Left renal pelvis (tissue), 4 donors: ENCODE results near the gene NKTR. TPM values are rescaled to one million over a fixed set of nuclear protein-coding genes. Genes with fewer than 3 reads are reported as not detected.
A peak's percentile ranks its signal among the peaks of the same experiment; 100 is the strongest.
"Not testable (repeated sequence)": the region's sequence is repeated elsewhere in the genome, so short reads cannot be mapped to it uniquely, and the experiment has no call there.

Experiments used
- DNase-seq, 4 donors: peaks; one replicate each; pipeline ENCODE4 v3.0.0-alpha.2; 2013; ENCODE audit warnings: low read depth in 4 of 4, low spot score in 3 of 4
- polyA plus RNA-seq, 4 donors: library from polyadenylated mRNA; unstranded; fragments of 120-200 nt; gene quantifications; one replicate each; pipeline ENCODE4 v1.2.1, GENCODE V29; 2013; ENCODE audit not compliant: insufficient read length in 4 of 4

The NKTR gene
- polyA plus RNA-seq, result 100 to 1,000 TPM in 2 of 4 donors, 10 to 100 TPM in 2; 75.7 to 167 (median 102) TPM

GRCh38 chr3:42600111-42600957 lies at the start of gene NKTR:
Gene NKTR, plus strand, starts transcription at chr3:42600686. Its CDS starts 321 bp downstream, at chr3:42601007.
- peak; percentile 97 to 99 (median 97) for DNase-seq

GRCh38 chr3:42552830-42553229 lies 47.7 kb upstream of the NKTR start:
- DNase-seq, result no peak

- no peak for DNase-seq
Measured at GRCh38 chr3:42556089-42556632, 44.3 kb upstream of the NKTR start.

- not testable (repeated sequence) for DNase-seq
Measured at GRCh38 chr3:42556817-42557216, 43.7 kb upstream of the NKTR start.

- no peak for DNase-seq
Measured at GRCh38 chr3:42557854-42558253, 42.6 kb upstream of the NKTR start.

- no peak for DNase-seq
Measured at GRCh38 chr3:42562047-42562907, 38.2 kb upstream of the NKTR start.

- DNase-seq, result no peak
Measured at GRCh38 chr3:42569593-42570142, 30.8 kb upstream of the NKTR start.

- no peak for DNase-seq
Measured at GRCh38 chr3:42572278-42572677, 28.2 kb upstream of the NKTR start.

- no peak for DNase-seq
Measured at GRCh38 chr3:42575137-42575741, 25.2 kb upstream of the NKTR start.

- DNase-seq, result no peak
Measured at GRCh38 chr3:42578054-42578453, 22.4 kb upstream of the NKTR start.

GRCh38 chr3:42579346-42579745 lies 21.1 kb upstream of the NKTR start:
- DNase-seq, result not testable (repeated sequence)

GRCh38 chr3:42581400-42581708 lies 19.1 kb upstream of the NKTR start:
- no peak for DNase-seq

- DNase-seq, result peak; percentile 77 to 85 (median 81)
Measured at GRCh38 chr3:42581709-42582473, 18.6 kb upstream of the NKTR start, which contains the start of gene SEC22C. Gene SEC22C, minus strand, starts transcription at chr3:42581967. Its CDS starts 12,921 bp downstream, at chr3:42569046.

GRCh38 chr3:42582474-42583070 lies 17.9 kb upstream of the NKTR start:
- DNase-seq, result no peak

- DNase-seq, result no peak
Measured at GRCh38 chr3:42588625-42589024, 11.9 kb upstream of the NKTR start.

GRCh38 chr3:42589382-42590109 lies 10.9 kb upstream of the NKTR start:
- no peak for DNase-seq

- no peak for DNase-seq
Measured at GRCh38 chr3:42590989-42591756, 9.3 kb upstream of the NKTR start.

- DNase-seq, result no peak
Measured at GRCh38 chr3:42591811-42592210, 8.7 kb upstream of the NKTR start.
